Rectal smooth muscle tissue (tissue), 1 donor: ENCODE results near the gene RBM7.

Experiments used
- H3K27ac ChIP-seq: one replicate; pipeline ENCODE4 v1.7.0; 2013; ENCODE audit warnings: low read depth, low read length, inconsistent platforms
- H3K27me3 ChIP-seq: one replicate; pipeline ENCODE4 v1.7.0; 2013; ENCODE audit warnings: low read length; ENCODE audit not compliant: control insufficient read depth, insufficient read depth
- H3K36me3 ChIP-seq: one replicate; pipeline ENCODE4 v1.7.0; 2013; ENCODE audit warnings: low read length; ENCODE audit not compliant: control insufficient read depth, insufficient read depth
- H3K4me1 ChIP-seq: one replicate; pipeline ENCODE4 v1.7.0; 2013; ENCODE audit warnings: low read length; ENCODE audit not compliant: control insufficient read depth, insufficient read depth
- H3K4me3 ChIP-seq: one replicate; pipeline ENCODE4 v1.7.0; 2013; ENCODE audit warnings: low read length
- H3K9ac ChIP-seq: one replicate; pipeline ENCODE4 v1.7.0; 2013; ENCODE audit warnings: low read length

Gene RBM7

GRCh38 chr11:114399490-114400215 is 813 bp upstream of the RBM7 start:
- Histone ChIP-seq H3K4me1 (peaks cover 8% of the 10 kb centered on the region), H3K9ac (peak overlapping the region; percentile 98), H3K27ac (peak overlapping the region; percentile 99), H3K36me3 (no peaks in the 10 kb centered on the region), H3K27me3 (no peaks in the 10 kb centered on the region), H3K4me3 (peak overlapping the region; percentile 98)

GRCh38 chr11:114400915-114401223 is 403 bp downstream of the RBM7 start:
- Histone ChIP-seq H3K27me3 (no peaks in the 10 kb centered on the region), H3K4me1 (peaks cover 8% of the 10 kb centered on the region), H3K4me3 (peak overlapping the region; percentile 98), H3K27ac (peak overlapping the region; percentile 99), H3K36me3 (no peaks in the 10 kb centered on the region), H3K9ac (peak overlapping the region; percentile 98)

GRCh38 chr11:114401311-114401710 is 845 bp downstream of the RBM7 start:
- Histone ChIP-seq H3K36me3 (no peaks in the 10 kb centered on the region), H3K27me3 (no peaks in the 10 kb centered on the region), H3K4me1 (peaks cover 8% of the 10 kb centered on the region), H3K4me3 (peak overlapping the region; percentile 98), H3K9ac (no peak overlapping the region), H3K27ac (peak overlapping the region; percentile 99)

- H3K4me3 ChIP-seq, result no peak overlapping the region
- H3K27me3 ChIP-seq, result no peaks in the 10 kb centered on the region
- H3K9ac ChIP-seq, result no peak overlapping the region
- H3K4me1 ChIP-seq, result no peaks in the 10 kb centered on the region
- no peaks in the 10 kb centered on the region for H3K36me3 ChIP-seq
- H3K27ac ChIP-seq, result no peak overlapping the region
These were observed 12.5 kb downstream of the RBM7 start for GRCh38 chr11:114412946-114413345.

GRCh38 chr11:114413958-114414357 is 13.5 kb downstream of the RBM7 start:
- H3K36me3 ChIP-seq, result no peaks in the 10 kb centered on the region
- no peaks in the 10 kb centered on the region for H3K4me1 ChIP-seq
- H3K27me3 ChIP-seq, result no peaks in the 10 kb centered on the region
- H3K27ac ChIP-seq, result no peak overlapping the region
- H3K4me3 ChIP-seq, result no peak overlapping the region
- no peak overlapping the region for H3K9ac ChIP-seq

- no peaks in the 10 kb centered on the region for H3K27me3 ChIP-seq
- no peaks in the 10 kb centered on the region for H3K36me3 ChIP-seq
- no peak overlapping the region for H3K27ac ChIP-seq
- no peak overlapping the region for H3K4me3 ChIP-seq
- H3K4me1 ChIP-seq, result no peaks in the 10 kb centered on the region
- no peak overlapping the region for H3K9ac ChIP-seq
These were observed 16.0 kb downstream of the RBM7 start for GRCh38 chr11:114416441-114416961.

- Histone ChIP-seq H3K27ac (no peak overlapping the region), H3K9ac (no peak overlapping the region), H3K4me1 (no peaks in the 10 kb centered on the region), H3K27me3 (no peaks in the 10 kb centered on the region), H3K4me3 (no peak overlapping the region), H3K36me3 (no peaks in the 10 kb centered on the region)
These were observed 25.8 kb downstream of the RBM7 start for GRCh38 chr11:114426280-114426679.

GRCh38 chr11:114430290-114430689 is 29.8 kb downstream of the RBM7 start:
- H3K36me3 ChIP-seq, result no peaks in the 10 kb centered on the region
- H3K9ac ChIP-seq, result no peak overlapping the region
- no peaks in the 10 kb centered on the region for H3K4me1 ChIP-seq
- H3K27ac ChIP-seq, result no peak overlapping the region
- no peaks in the 10 kb centered on the region for H3K27me3 ChIP-seq
- H3K4me3 ChIP-seq, result no peak overlapping the region

GRCh38 chr11:114432893-114433292 is 32.4 kb downstream of the RBM7 start:
- Histone ChIP-seq H3K36me3 (no peaks in the 10 kb centered on the region), H3K9ac (no peak overlapping the region), H3K4me1 (no peaks in the 10 kb centered on the region), H3K27ac (no peak overlapping the region), H3K27me3 (no peaks in the 10 kb centered on the region), H3K4me3 (no peak overlapping the region)

- H3K4me1 ChIP-seq, result no peaks in the 10 kb centered on the region
- H3K4me3 ChIP-seq, result no peak overlapping the region
- no peaks in the 10 kb centered on the region for H3K27me3 ChIP-seq
- H3K27ac ChIP-seq, result no peak overlapping the region
- no peaks in the 10 kb centered on the region for H3K36me3 ChIP-seq
- H3K9ac ChIP-seq, result no peak overlapping the region
These were observed 32.9 kb downstream of the RBM7 start for GRCh38 chr11:114433376-114433775.

- H3K27me3 ChIP-seq, result no peaks in the 10 kb centered on the region
- H3K27ac ChIP-seq, result no peak overlapping the region
- peaks cover 11% of the 10 kb centered on the region for H3K4me1 ChIP-seq
- no peak overlapping the region for H3K4me3 ChIP-seq
- H3K36me3 ChIP-seq, result no peaks in the 10 kb centered on the region
- H3K9ac ChIP-seq, result no peak overlapping the region
These were observed 37.8 kb downstream of the RBM7 start for GRCh38 chr11:114438303-114438702.

GRCh38 chr11:114439229-114440120 is 39.0 kb downstream of the RBM7 start, which contains the start of gene REXO2:
TSS of gene REXO2 (plus strand) at chr11:114439467. CDS start at chr11:114439529, 62 bp downstream.
- peaks cover 11% of the 10 kb centered on the region for H3K4me1 ChIP-seq
- peak within 1 kb of the TSS; percentile 72 for H3K9ac ChIP-seq
- no peaks in the 10 kb centered on the region for H3K27me3 ChIP-seq
- H3K27ac ChIP-seq, result peak within 1 kb of the TSS; percentile 90
- no peaks in the 10 kb centered on the region for H3K36me3 ChIP-seq
- peak within 1 kb of the TSS; percentile 93 for H3K4me3 ChIP-seq
